NCI-H1048 (cell line): ENCODE results near the gene LRP1.

Experiments
- DNase-seq: peaks from one replicate; lab custom pipeline; 2025; lab: John Stamatoyannopoulos, UW

Gene LRP1

GRCh38 chr12:57135527-57136326, 7.4 kb downstream of the LRP1 start:
- no peak for DNase-seq

GRCh38 chr12:57138526-57139272, 10.4 kb downstream of the LRP1 start:
- DNase-seq: no peak

GRCh38 chr12:57139796-57140649, 11.7 kb downstream of the LRP1 start:
- DNase-seq: no peak

GRCh38 chr12:57141249-57141648, 13.0 kb downstream of the LRP1 start:
- no peak for DNase-seq

- DNase-seq: no peak
These were observed 13.8 kb downstream of the LRP1 start for GRCh38 chr12:57142121-57142520.

- no peak for DNase-seq
These were observed 14.4 kb downstream of the LRP1 start for GRCh38 chr12:57142727-57143126.

- no peak for DNase-seq
These were observed 15.2 kb downstream of the LRP1 start for GRCh38 chr12:57143454-57143853.

- no peak for DNase-seq
These were observed 17.3 kb downstream of the LRP1 start for GRCh38 chr12:57145460-57146059.

- no peak for DNase-seq
These were observed 17.8 kb downstream of the LRP1 start for GRCh38 chr12:57146092-57146491.

- DNase-seq: no peak
These were observed 19.0 kb downstream of the LRP1 start, which contains the start of gene LRP1-AS for GRCh38 chr12:57146961-57147944. TSS of gene LRP1-AS (minus strand) at chr12:57147619.

- DNase-seq: no peak
These were observed 20.4 kb downstream of the LRP1 start for GRCh38 chr12:57148469-57149244.

GRCh38 chr12:57149245-57149900, 21.1 kb downstream of the LRP1 start:
- DNase-seq: no peak

- DNase-seq: no peak
These were observed 22.2 kb downstream of the LRP1 start for GRCh38 chr12:57150400-57151000.

GRCh38 chr12:57151741-57152630, 23.7 kb downstream of the LRP1 start:
- DNase-seq: no peak

- no peak for DNase-seq
These were observed 24.4 kb downstream of the LRP1 start for GRCh38 chr12:57152639-57153038.

- DNase-seq: no peak
These were observed 25.2 kb downstream of the LRP1 start for GRCh38 chr12:57153415-57153997.

GRCh38 chr12:57154076-57154475, 25.8 kb downstream of the LRP1 start:
- DNase-seq: no peak
